H9 (cell line): Measurements from ENCODE around the gene ZNF283. TPM values are rescaled to one million over a fixed set of nuclear protein-coding genes. Genes with fewer than 3 reads are reported as not detected.
"Not testable (repeated sequence)": the region's sequence is repeated elsewhere in the genome, so short reads cannot be mapped to it uniquely, and the experiment has no call there.

Experiments used
- DNase-seq: peaks from one replicate; pipeline ENCODE4 v3.0.0-alpha.2; 2017
- H2AFZ ChIP-seq: one replicate; pipeline ENCODE4 v1.6.1; 2013; ENCODE audit warnings: mild to moderate bottlenecking, low read length, control low read depth, moderate library complexity
- H2AK5ac ChIP-seq: 2 replicates; pipeline ENCODE4 v1.6.1; 2013; ENCODE audit warnings: low read length, control low read depth, mixed read lengths; ENCODE audit not compliant: insufficient read length
- H2BK120ac ChIP-seq: one replicate; pipeline ENCODE4 v1.6.1; 2013; ENCODE audit warnings: low read depth, mild to moderate bottlenecking, low read length, control low read depth, inconsistent platforms; ENCODE audit not compliant: poor library complexity, severe bottlenecking
- H2BK12ac ChIP-seq: 2 replicates; pipeline ENCODE4 v1.6.1; 2013; ENCODE audit warnings: low read length, control low read depth, mixed read lengths, low read depth; ENCODE audit not compliant: insufficient read length
- H2BK15ac ChIP-seq: 2 replicates; pipeline ENCODE4 v1.6.1; 2013; ENCODE audit warnings: low read depth, low read length, control low read depth
- H2BK20ac ChIP-seq: one replicate; pipeline ENCODE4 v1.6.1; 2013; ENCODE audit warnings: low read depth, mild to moderate bottlenecking, low read length, control low read depth, inconsistent platforms; ENCODE audit not compliant: poor library complexity, severe bottlenecking
- H2BK5ac ChIP-seq: 2 replicates; pipeline ENCODE4 v1.6.1; 2013; ENCODE audit warnings: low read length, control low read depth, mixed read lengths; ENCODE audit not compliant: insufficient read length
- H3K14ac ChIP-seq: 2 replicates; pipeline ENCODE4 v1.6.1; 2013; ENCODE audit warnings: low read length, control low read depth; ENCODE audit not compliant: insufficient read depth
- H3K18ac ChIP-seq: 2 replicates; pipeline ENCODE4 v1.6.1; 2013; ENCODE audit warnings: low read depth, mild to moderate bottlenecking, mixed read lengths, low read length, control low read depth; ENCODE audit not compliant: insufficient read length
- H3K23ac ChIP-seq: 2 replicates; pipeline ENCODE4 v1.6.1; 2013; ENCODE audit warnings: low read length, control low read depth, mixed read lengths, low read depth; ENCODE audit not compliant: insufficient read length
- H3K23me2 ChIP-seq: 2 replicates; pipeline ENCODE4 v1.6.1; 2013; ENCODE audit warnings: low read depth, mild to moderate bottlenecking, mixed read lengths, low read length, control low read depth; ENCODE audit not compliant: insufficient read length, poor library complexity, severe bottlenecking
- H3K27ac ChIP-seq: 2 replicates; pipeline ENCODE4 v1.5.1; 2013; ENCODE audit warnings: low read length, control low read depth, mixed read lengths, low read depth; ENCODE audit not compliant: insufficient read length
- H3K27me3 ChIP-seq: 2 replicates; pipeline ENCODE4 v1.6.1; 2013; ENCODE audit warnings: low read length, control low read depth, inconsistent platforms; ENCODE audit not compliant: insufficient read depth
- H3K4ac ChIP-seq: 2 replicates; pipeline ENCODE4 v1.6.1; 2013; ENCODE audit warnings: low read depth, mild to moderate bottlenecking, control low read depth, inconsistent platforms, low read length, moderate library complexity
- H3K4me1 ChIP-seq: 2 replicates; pipeline ENCODE4 v1.6.1; 2013; ENCODE audit warnings: low read length, control low read depth, inconsistent platforms; ENCODE audit not compliant: insufficient read depth
- H3K4me2 ChIP-seq: 2 replicates; pipeline ENCODE4 v1.6.1; 2013; ENCODE audit warnings: low read length, control low read depth, mixed read lengths; ENCODE audit not compliant: insufficient read length, insufficient read depth
- H3K56ac ChIP-seq: 2 replicates; pipeline ENCODE4 v1.6.1; 2013; ENCODE audit warnings: low read depth, mild to moderate bottlenecking, mixed read lengths, low read length, control low read depth; ENCODE audit not compliant: insufficient read length
- H3K79me1 ChIP-seq: 2 replicates; pipeline ENCODE4 v1.6.1; 2013; ENCODE audit warnings: low read depth, mild to moderate bottlenecking, moderate library complexity, low read length, control low read depth, inconsistent platforms; ENCODE audit not compliant: insufficient read depth, poor library complexity, severe bottlenecking
- H3K79me2 ChIP-seq: 2 replicates; pipeline ENCODE4 v1.6.1; 2013; ENCODE audit warnings: low read length, control low read depth, inconsistent platforms; ENCODE audit not compliant: insufficient read depth
- H3K9ac ChIP-seq: 2 replicates; pipeline ENCODE4 v1.6.1; 2013; ENCODE audit warnings: low read length, control low read depth, mixed read lengths; ENCODE audit not compliant: insufficient read length; ENCODE audit errors: extremely low read depth
- H3K9me3 ChIP-seq: one replicate; pipeline ENCODE4 v1.6.1; 2013; ENCODE audit warnings: low read depth, low read length, inconsistent platforms; ENCODE audit not compliant: control insufficient read depth
- H3T11ph ChIP-seq: one replicate; pipeline ENCODE4 v1.6.1; 2013; ENCODE audit warnings: mild to moderate bottlenecking, low read length, control low read depth, inconsistent platforms
- H4K20me1 ChIP-seq: one replicate; pipeline ENCODE4 v1.6.1; 2013; ENCODE audit not compliant: control insufficient read depth, insufficient read length, insufficient read depth
- H4K5ac ChIP-seq: 2 replicates; pipeline ENCODE4 v1.6.1; 2013; ENCODE audit warnings: low read depth, mild to moderate bottlenecking, mixed read lengths, low read length, control low read depth; ENCODE audit not compliant: insufficient read length
- H4K8ac ChIP-seq: replicated peaks from 2 replicates; pipeline ENCODE4 v1.6.1; 2013; ENCODE audit warnings: low read length, control low read depth, mixed read lengths, low read depth; ENCODE audit not compliant: insufficient read length
- H4K91ac ChIP-seq: 2 replicates; pipeline ENCODE4 v1.6.1; 2013; ENCODE audit warnings: low read depth, mild to moderate bottlenecking, moderate library complexity, mixed read lengths, low read length, control low read depth; ENCODE audit not compliant: insufficient read length
- H3K27ac Mint-ChIP-seq, 3 experiments: 2 replicates in 2 of 3; 3 replicates in 1 of 3; pipeline ENCODE4 v1.8.0; 2020 to 2021; ENCODE audit warnings: mixed read lengths in 3 of 3, mild to moderate bottlenecking in 1 of 3, moderate library complexity in 1 of 3
- H3K27me3 Mint-ChIP-seq: 2 replicates; pipeline ENCODE4 v1.8.0; 2021; ENCODE audit warnings: low read depth, mild to moderate bottlenecking, moderate library complexity, mixed read lengths
- H3K36me3 Mint-ChIP-seq, 3 experiments: 2 replicates in 2 of 3; 3 replicates in 1 of 3; pipeline ENCODE4 v1.8.0; 2020 to 2021; ENCODE audit warnings: low read depth in 3 of 3, mixed read lengths in 3 of 3; ENCODE audit not compliant: insufficient read depth in 1 of 3
- H3K4me1 Mint-ChIP-seq, 2 experiments: 2 replicates each; pipeline ENCODE4 v1.8.0; 2020; ENCODE audit warnings: mixed read lengths in 2 of 2
- H3K4me3 Mint-ChIP-seq, 2 experiments: 2 replicates in 1 of 2; 3 replicates in 1 of 2; pipeline ENCODE4 v1.8.0; 2020 to 2021; ENCODE audit warnings: mild to moderate bottlenecking in 2 of 2, mixed read lengths in 2 of 2, moderate library complexity in 1 of 2
- H3K9me3 Mint-ChIP-seq, 2 experiments: 2 replicates in 1 of 2; 3 replicates in 1 of 2; pipeline ENCODE4 v1.8.0; 2020; ENCODE audit warnings: mild to moderate bottlenecking in 2 of 2, mixed read lengths in 2 of 2, moderate library complexity in 1 of 2
- WGBS: extraction: QIAGEN DNeasy Blood & Tissue Kit; methylation state at CpG from one replicate; pipeline ENCODE4 v1.1.7; 2013; ENCODE audit warnings: missing lambda C conversion rate, low lambda C conversion rate, mixed read lengths; ENCODE audit not compliant: insufficient read length; ENCODE audit errors: extremely low coverage; 5-methylcytosine and 5-hydroxymethylcytosine counted together
- total RNA-seq: library from RNA; stranded (reverse); gene quantifications from 2 replicates; pipeline ENCODE4 v1.2.1, GENCODE V29; 2021
- TF ChIP-seq, protein P1 (sequence below): fragments of 200-600 bp; sonication (generic); conservative IDR thresholded peaks from 3 replicates; pipeline ENCODE4 v1.8.0; 2021; ENCODE audit warnings: antibody characterized with exemption, mild to moderate bottlenecking

ZNF283 gene
- total RNA-seq, 1 experiment from 2014 or later: 10.4 TPM

DNA sequence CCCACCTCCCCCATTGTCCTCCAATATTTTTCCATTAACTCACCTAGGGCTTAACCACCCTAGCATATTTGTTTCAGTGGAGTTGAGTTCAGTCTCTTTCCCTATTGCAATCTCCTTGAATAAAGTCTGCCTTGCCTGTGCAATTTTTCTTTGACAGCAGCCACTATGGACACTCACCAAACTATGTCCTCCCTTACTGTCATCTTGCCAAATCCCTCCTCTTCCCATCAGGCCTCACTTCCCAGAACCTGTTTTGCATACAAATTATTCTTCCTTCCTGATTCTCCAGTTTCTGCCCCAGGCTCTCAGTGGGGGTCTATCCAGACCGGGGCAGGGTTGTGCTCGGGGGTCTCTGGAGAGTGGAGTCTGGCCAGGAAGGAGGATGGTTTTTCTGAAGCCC, 22.7 kb upstream of the ZNF283 start:
- Histone ChIP-seq H2BK12ac (no peak overlapping the region), H3K79me1 (no peaks in the 10 kb centered on the region), H4K20me1 (no peaks in the 10 kb centered on the region), H4K91ac (no peak overlapping the region), H3K18ac (no peak overlapping the region), H2BK120ac (no peak overlapping the region), H3K56ac (no peak overlapping the region), H3K23me2 (no peaks in the 10 kb centered on the region), H3K4me1 (no peaks in the 10 kb centered on the region), H2AFZ (no peak overlapping the region), H3K9ac (no peak overlapping the region), H3K14ac (no peak overlapping the region), H4K5ac (no peak overlapping the region), H2AK5ac (no peak overlapping the region), H3K23ac (no peak overlapping the region), H2BK20ac (no peak overlapping the region), H3K4me2 (no peak overlapping the region), H3K27me3 (no peaks in the 10 kb centered on the region; the same call in 1 of the 2 replicates), H3K4ac (no peak overlapping the region), H2BK15ac (no peak overlapping the region), H3K9me3 (no peaks in the 10 kb centered on the region), H4K8ac (no peak overlapping the region), H3K79me2 (no peaks in the 10 kb centered on the region), H2BK5ac (no peak overlapping the region), H3K27ac (no peak overlapping the region), H3T11ph (no peak overlapping the region)
- TF ChIP-seq, protein P1, sequence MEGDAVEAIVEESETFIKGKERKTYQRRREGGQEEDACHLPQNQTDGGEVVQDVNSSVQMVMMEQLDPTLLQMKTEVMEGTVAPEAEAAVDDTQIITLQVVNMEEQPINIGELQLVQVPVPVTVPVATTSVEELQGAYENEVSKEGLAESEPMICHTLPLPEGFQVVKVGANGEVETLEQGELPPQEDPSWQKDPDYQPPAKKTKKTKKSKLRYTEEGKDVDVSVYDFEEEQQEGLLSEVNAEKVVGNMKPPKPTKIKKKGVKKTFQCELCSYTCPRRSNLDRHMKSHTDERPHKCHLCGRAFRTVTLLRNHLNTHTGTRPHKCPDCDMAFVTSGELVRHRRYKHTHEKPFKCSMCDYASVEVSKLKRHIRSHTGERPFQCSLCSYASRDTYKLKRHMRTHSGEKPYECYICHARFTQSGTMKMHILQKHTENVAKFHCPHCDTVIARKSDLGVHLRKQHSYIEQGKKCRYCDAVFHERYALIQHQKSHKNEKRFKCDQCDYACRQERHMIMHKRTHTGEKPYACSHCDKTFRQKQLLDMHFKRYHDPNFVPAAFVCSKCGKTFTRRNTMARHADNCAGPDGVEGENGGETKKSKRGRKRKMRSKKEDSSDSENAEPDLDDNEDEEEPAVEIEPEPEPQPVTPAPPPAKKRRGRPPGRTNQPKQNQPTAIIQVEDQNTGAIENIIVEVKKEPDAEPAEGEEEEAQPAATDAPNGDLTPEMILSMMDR: no peak
- no peaks in the 10 kb centered on the region; a peak in 1 of 5 replicates for H3K9me3 Mint-ChIP-seq
- no CpG with 5 or more reads among the region's 2 CpGs for WGBS
- no peak overlapping the region for H3K27ac Mint-ChIP-seq
- peaks cover 52% of the 10 kb centered on the region for H3K27me3 Mint-ChIP-seq
- H3K36me3 Mint-ChIP-seq: no peaks in the 10 kb centered on the region
- DNase-seq: no peak
- H3K4me1 Mint-ChIP-seq: peaks cover 4 to 7% of the 10 kb centered on the region in 2 experiments; a peak in 2 of 4 replicates
- H3K4me3 Mint-ChIP-seq: no peak overlapping the region

DNA sequence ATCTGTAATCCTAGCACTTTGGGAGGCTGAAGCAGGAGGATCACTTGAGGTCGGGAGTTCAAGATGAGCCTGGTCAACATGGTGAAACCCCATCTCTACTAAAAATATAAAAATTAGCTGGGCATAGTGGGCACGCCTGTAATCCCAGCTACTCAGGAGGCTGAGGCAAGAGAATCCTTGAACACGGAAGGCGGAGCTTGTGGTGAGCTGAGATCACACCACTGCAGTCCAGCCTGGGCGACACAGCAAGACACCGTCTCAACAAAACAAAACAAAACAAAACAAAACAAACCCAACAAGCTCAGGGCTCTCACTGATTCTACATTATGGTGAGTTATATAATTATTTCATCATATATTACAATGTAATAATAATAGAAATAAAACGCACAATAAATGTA, 20.7 kb upstream of the ZNF283 start:
- H3T11ph ChIP-seq, H3K9me3 Mint-ChIP-seq, H2BK20ac ChIP-seq, H3K14ac ChIP-seq, H4K91ac ChIP-seq, H3K18ac ChIP-seq, H3K4ac ChIP-seq, H3K27me3 ChIP-seq, H3K9me3 ChIP-seq, H3K4me1 Mint-ChIP-seq, H3K79me2 ChIP-seq, H3K79me1 ChIP-seq, H2AFZ ChIP-seq, H4K20me1 ChIP-seq, H2BK120ac ChIP-seq, DNase-seq, H4K5ac ChIP-seq, H3K56ac ChIP-seq, H3K4me3 Mint-ChIP-seq, H3K27ac Mint-ChIP-seq, H3K4me2 ChIP-seq, H3K23ac ChIP-seq, H3K36me3 Mint-ChIP-seq, H2BK12ac ChIP-seq, H2BK5ac ChIP-seq, H3K9ac ChIP-seq, H3K23me2 ChIP-seq, H4K8ac ChIP-seq, H3K4me1 ChIP-seq, H2AK5ac ChIP-seq, H3K27ac ChIP-seq, H2BK15ac ChIP-seq: not testable (repeated sequence)
- WGBS: no CpG with 5 or more reads among the region's 7 CpGs
- H3K27me3 Mint-ChIP-seq: peaks cover 37% of the 10 kb centered on the region
